MM.1S (cell line): ENCODE measurements around the gene MAD2L1BP.

ENCODE experiments used
- DNase-seq: peaks from one replicate; pipeline ENCODE4 v3.0.0-alpha.2; 2015
- H2AFZ ChIP-seq: fragments of 300-600 bp; sonication (generic); 2 replicates; pipeline ENCODE4 v1.6.0; 2016; ENCODE audit warnings: antibody characterized with exemption, low read length
- H3F3A ChIP-seq: fragments of 300-600 bp; sonication (generic); 2 replicates; pipeline ENCODE4 v1.6.1; 2016; ENCODE audit warnings: mild to moderate bottlenecking, antibody characterized with exemption, low read length, moderate library complexity, mixed read lengths; ENCODE audit not compliant: insufficient read depth
- H3K27ac ChIP-seq: fragments of 300-600 bp; sonication (generic); 2 replicates; pipeline ENCODE4 v1.5.1; 2016; ENCODE audit warnings: mild to moderate bottlenecking, low read length
- H3K27me3 ChIP-seq: fragments of 300-600 bp; sonication (generic); replicated peaks from 2 replicates; pipeline ENCODE4 v1.6.0; 2016; ENCODE audit warnings: low read length; ENCODE audit not compliant: insufficient read depth
- H3K36me3 ChIP-seq: fragments of 300-600 bp; sonication (generic); replicated peaks from 2 replicates; pipeline ENCODE4 v1.6.1; 2016; ENCODE audit warnings: mild to moderate bottlenecking, low read length, mixed read lengths; ENCODE audit not compliant: insufficient read depth
- H3K4me1 ChIP-seq: fragments of 300-600 bp; sonication (generic); 2 replicates; pipeline ENCODE4 v1.6.1; 2016; ENCODE audit warnings: low read length, mixed read lengths
- H3K4me2 ChIP-seq: fragments of 300-600 bp; sonication (generic); 2 replicates; pipeline ENCODE4 v1.6.0; 2016; ENCODE audit warnings: low read depth, low read length
- H3K4me3 ChIP-seq: fragments of 300-600 bp; sonication (generic); 2 replicates; pipeline ENCODE4 v1.5.1; 2016; ENCODE audit warnings: low read length, mixed read lengths
- H3K79me2 ChIP-seq: fragments of 300-600 bp; sonication (generic); 2 replicates; pipeline ENCODE4 v1.6.1; 2016; ENCODE audit warnings: mixed run types, low read length, mixed read lengths
- H3K9ac ChIP-seq: fragments of 300-600 bp; sonication (generic); 2 replicates; pipeline ENCODE4 v1.6.1; 2016; ENCODE audit warnings: low read length, mixed read lengths
- H3K9me2 ChIP-seq: fragments of 300-600 bp; sonication (generic); replicated peaks from 2 replicates; pipeline ENCODE4 v1.6.1; 2016; ENCODE audit warnings: mild to moderate bottlenecking, low read length, mixed read lengths; ENCODE audit not compliant: insufficient read depth
- H3K9me3 ChIP-seq: fragments of 300-600 bp; sonication (generic); replicated peaks from 2 replicates; pipeline ENCODE4 v1.6.1; 2016; ENCODE audit warnings: mild to moderate bottlenecking, low read length, mixed read lengths; ENCODE audit not compliant: insufficient read depth
- H4K20me1 ChIP-seq: fragments of 300-600 bp; sonication (generic); 2 replicates; pipeline ENCODE4 v1.6.1; 2016; ENCODE audit warnings: mild to moderate bottlenecking, low read length, moderate library complexity, mixed read lengths; ENCODE audit not compliant: insufficient read depth
- EZH2 ChIP-seq: fragments of 300-600 bp; sonication (generic); optimal IDR thresholded peaks from 2 replicates; pipeline ENCODE3; 2017; ENCODE audit warnings: low read depth, mild to moderate bottlenecking, antibody characterized with exemption, low read length, mixed read lengths
- EZH2phosphoT487 ChIP-seq: fragments of 300-600 bp; sonication (generic); IDR thresholded peaks from 2 replicates; pipeline ENCODE4 v1.6.1; 2018; ENCODE audit warnings: antibody characterized with exemption, low read length
- TF ChIP-seq, protein P1 (sequence below): fragments of 300-600 bp; sonication (generic); IDR thresholded peaks from 2 replicates; pipeline ENCODE4 v1.5.1; 2016; ENCODE audit warnings: antibody characterized with exemption, low read length, mixed read lengths

Gene MAD2L1BP

DNA sequence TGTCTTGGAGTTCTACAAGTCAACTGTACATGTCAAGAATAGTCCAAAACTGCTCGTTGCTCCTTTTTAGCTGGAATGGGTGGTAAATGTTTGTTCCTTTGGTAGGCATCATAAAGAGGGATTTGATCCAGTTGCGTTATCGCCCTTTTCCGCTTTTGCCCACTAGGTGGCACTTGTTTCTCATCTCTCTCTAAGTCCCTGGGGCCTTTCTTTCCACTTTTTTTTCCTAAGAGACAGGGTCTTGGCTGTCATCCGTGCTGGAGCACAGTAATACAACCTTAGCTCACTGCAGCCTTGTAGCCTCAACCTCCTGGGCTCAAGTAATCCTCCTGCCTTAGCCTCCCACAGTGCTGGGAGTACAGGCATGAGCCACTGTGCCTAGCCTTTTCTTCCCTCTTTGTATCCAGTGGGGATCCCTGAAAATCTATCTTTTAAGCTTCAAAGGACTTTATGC lies 27.3 kb upstream of the MAD2L1BP start:
- peaks cover 8% of the 10 kb centered on the region for H3K36me3 ChIP-seq
- no peak overlapping the region for H2AFZ ChIP-seq
- DNase-seq, result peak; percentile 48
- H3F3A ChIP-seq, result no peaks in the 10 kb centered on the region
- no peak overlapping the region for H3K9ac ChIP-seq
- H3K9me3 ChIP-seq, result no peaks in the 10 kb centered on the region
- H3K27ac ChIP-seq, result no peak overlapping the region
- no peaks in the 10 kb centered on the region for H3K27me3 ChIP-seq
- H4K20me1 ChIP-seq, result no peaks in the 10 kb centered on the region
- H3K4me3 ChIP-seq, result no peak overlapping the region
- H3K4me2 ChIP-seq, result no peak overlapping the region
- H3K9me2 ChIP-seq, result no peaks in the 10 kb centered on the region
- TF ChIP-seq EZH2phosphoT487 (no peak), EZH2 (no peak)
- TF ChIP-seq, protein P1, sequence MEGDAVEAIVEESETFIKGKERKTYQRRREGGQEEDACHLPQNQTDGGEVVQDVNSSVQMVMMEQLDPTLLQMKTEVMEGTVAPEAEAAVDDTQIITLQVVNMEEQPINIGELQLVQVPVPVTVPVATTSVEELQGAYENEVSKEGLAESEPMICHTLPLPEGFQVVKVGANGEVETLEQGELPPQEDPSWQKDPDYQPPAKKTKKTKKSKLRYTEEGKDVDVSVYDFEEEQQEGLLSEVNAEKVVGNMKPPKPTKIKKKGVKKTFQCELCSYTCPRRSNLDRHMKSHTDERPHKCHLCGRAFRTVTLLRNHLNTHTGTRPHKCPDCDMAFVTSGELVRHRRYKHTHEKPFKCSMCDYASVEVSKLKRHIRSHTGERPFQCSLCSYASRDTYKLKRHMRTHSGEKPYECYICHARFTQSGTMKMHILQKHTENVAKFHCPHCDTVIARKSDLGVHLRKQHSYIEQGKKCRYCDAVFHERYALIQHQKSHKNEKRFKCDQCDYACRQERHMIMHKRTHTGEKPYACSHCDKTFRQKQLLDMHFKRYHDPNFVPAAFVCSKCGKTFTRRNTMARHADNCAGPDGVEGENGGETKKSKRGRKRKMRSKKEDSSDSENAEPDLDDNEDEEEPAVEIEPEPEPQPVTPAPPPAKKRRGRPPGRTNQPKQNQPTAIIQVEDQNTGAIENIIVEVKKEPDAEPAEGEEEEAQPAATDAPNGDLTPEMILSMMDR, result peak; percentile 80
- no peaks in the 10 kb centered on the region for H3K4me1 ChIP-seq
- no peaks in the 10 kb centered on the region; the same call in none of the 2 replicates for H3K79me2 ChIP-seq

DNA sequence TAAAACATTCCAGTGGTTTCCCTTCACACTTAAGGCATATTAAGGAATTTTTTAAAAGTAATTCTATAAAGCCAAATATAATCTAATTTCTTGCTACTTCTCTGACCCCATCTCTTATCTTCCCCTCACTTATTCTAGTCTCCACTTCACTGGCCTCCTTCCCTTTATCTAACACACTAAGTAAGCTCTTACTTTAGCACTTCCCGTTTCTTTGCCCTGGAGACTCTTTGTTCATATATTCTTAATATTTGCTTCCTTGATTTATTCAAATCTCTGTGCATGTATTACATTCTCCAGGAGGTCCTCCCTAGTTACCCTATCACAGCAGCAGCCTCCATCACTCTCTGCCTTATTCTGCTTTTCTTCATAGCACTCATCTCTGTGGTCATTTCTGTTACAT lies 26.8 kb upstream of the MAD2L1BP start:
- Histone ChIP-seq H3K9me3 (no peaks in the 10 kb centered on the region), H3K9ac (no peak overlapping the region), H3K4me2 (no peak overlapping the region), H3K27me3 (no peaks in the 10 kb centered on the region), H3K4me1 (no peaks in the 10 kb centered on the region), H3K36me3 (peaks cover 8% of the 10 kb centered on the region), H2AFZ (no peak overlapping the region), H3K79me2 (no peaks in the 10 kb centered on the region; the same call in none of the 2 replicates), H3K27ac (no peak overlapping the region), H3K4me3 (no peak overlapping the region), H3K9me2 (no peaks in the 10 kb centered on the region), H4K20me1 (no peaks in the 10 kb centered on the region), H3F3A (no peaks in the 10 kb centered on the region)
- DNase-seq, result no peak
- TF ChIP-seq, protein P1, result no peak
- TF ChIP-seq EZH2phosphoT487 (no peak), EZH2 (no peak)

DNA sequence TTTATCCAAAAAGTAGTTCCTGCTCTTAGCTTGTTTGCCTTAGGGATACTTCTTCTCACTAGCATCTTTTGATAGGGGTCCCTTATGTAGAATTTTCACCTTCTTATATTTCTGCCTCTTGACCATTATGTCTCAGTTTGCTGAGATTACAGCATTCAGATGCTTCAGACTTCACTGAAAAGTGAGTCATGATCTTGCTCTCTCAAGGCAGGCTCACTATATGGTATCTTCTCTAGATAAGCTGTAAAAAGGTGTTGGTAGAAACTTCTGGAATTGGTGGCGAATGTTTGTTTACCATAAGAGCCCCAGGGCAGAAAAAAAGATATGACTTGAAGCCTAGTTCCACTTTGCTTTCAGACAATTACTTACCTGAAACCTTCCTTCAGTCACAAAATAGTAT lies 26.2 kb upstream of the MAD2L1BP start:
- H3K4me1 ChIP-seq, result no peaks in the 10 kb centered on the region
- no peak overlapping the region for H2AFZ ChIP-seq
- H3K36me3 ChIP-seq, result peaks cover 13% of the 10 kb centered on the region
- no peak for DNase-seq
- no peaks in the 10 kb centered on the region for H3K27me3 ChIP-seq
- H3K9me3 ChIP-seq, result no peaks in the 10 kb centered on the region
- H3K79me2 ChIP-seq, result no peaks in the 10 kb centered on the region; the same call in none of the 2 replicates
- H3K4me2 ChIP-seq, result no peak overlapping the region
- H4K20me1 ChIP-seq, result no peaks in the 10 kb centered on the region
- H3K9ac ChIP-seq, result no peak overlapping the region
- H3F3A ChIP-seq, result no peaks in the 10 kb centered on the region
- H3K4me3 ChIP-seq, result no peak overlapping the region
- TF ChIP-seq EZH2phosphoT487, result no peak
- TF ChIP-seq, protein P1, result no peak
- no peak for TF ChIP-seq EZH2
- no peak overlapping the region for H3K27ac ChIP-seq
- H3K9me2 ChIP-seq, result no peaks in the 10 kb centered on the region
